Measurements from ENCODE around the gene COL8A2.
A peak's percentile ranks its signal among the peaks of the same experiment; 100 is the strongest.

The COL8A2 gene

DNA sequence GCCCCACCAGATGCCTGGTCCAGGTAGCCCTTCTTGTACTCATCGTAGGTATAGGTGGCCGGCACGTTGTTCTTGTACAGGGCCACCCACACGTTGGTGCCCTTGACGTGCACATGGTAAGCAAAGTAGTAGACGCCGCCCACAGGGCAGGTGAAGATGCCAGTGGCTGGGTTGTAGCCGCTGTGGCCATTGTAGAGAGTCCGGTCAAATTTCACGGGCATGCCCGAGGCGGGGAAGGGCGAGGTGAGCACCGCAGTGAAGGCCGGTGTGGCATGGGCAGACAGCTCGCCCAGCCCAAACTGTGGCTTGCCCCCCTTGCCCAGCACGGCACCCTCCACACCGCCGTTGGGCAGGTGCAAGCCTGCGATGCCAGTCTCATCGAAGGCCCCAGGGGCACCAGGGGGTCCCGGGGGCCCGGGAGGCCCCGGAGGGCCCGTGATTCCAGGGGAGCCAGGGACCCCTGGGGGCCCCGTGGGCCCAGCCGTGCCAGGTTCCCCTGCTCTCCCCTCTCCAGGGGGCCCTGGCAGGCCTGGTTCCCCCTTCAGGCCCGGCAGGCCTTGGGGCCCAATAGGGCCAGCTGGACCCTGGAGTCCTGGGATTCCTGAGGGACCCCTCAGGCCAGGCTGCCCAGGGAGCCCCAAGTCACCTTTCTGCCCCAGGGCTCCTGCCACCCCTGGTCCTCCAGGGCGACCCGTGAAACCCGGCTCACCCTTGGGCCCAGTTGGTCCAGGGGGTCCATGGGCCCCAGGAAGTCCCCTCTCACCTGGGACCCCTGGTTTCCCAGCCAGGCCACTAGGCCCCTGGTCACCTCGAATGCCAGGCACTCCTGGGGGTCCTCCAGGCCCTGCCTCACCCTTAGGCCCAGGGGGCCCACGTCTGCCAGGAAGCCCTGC, 27.1 kb downstream of the COL8A2 start:
- Histone ChIP-seq H3K36me3 (ENCODE audit: control insufficient read depth, insufficient read depth, low read length) (peaks cover 5% of the 10 kb centered on the region), H3K9ac (ENCODE audit: low read length) (no peak overlapping the region), H3K9me3 (ENCODE audit: control insufficient read depth, low read length) (no peaks in the 10 kb centered on the region), H3K27me3 (ENCODE audit: control insufficient read depth, insufficient read depth, low read length) (no peaks in the 10 kb centered on the region), H3K4me3 (ENCODE audit: low read length) (no peak overlapping the region), H3K4me1 (ENCODE audit: control insufficient read depth, insufficient read depth, low read length) (peaks cover 5% of the 10 kb centered on the region)

DNA sequence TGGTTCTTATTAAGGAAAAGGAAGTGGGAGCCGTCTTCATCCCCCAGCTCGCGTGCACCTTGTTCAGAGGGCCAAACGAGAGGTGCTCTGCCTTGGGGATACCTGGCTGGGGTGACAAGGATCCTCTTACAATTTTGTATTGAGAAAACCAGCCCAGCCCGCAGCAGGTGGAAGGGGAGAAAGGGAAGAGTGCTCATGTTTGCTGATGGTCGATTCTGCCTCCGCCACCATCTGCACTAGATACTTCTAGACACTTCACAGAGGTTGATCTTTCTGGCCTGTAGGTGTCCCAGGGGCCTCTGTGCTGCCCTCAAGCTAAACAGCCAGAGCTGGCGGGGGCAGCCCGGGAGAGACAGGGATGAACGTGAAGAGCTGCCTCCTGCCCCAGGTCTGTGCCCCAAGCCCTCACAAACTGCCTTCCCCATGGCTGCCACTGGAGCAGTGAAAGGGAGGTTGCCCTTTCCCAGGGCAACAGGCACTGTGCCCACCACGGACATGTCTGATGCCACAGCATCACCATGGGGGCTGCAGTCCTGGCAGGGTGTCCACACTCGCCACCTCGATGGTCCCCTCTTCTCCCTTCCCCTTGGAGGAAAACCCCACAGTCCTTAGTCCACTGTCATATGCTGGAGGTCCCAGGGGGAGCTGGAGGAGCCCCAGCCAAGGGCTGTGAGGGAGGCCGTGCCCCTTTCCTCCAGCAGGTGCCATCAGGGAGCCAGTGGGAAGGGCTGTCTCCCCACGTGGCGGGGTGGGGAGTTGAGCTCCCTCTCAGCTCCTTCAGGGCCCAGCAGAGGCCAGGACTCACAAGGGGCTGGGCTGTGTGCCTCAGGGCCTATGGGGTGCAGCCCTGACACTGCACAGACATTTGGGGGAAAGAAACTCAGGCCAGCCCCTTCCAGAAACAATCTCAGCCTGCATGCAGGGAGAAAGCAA, 28.3 kb downstream of the COL8A2 start:
- Histone ChIP-seq H3K9ac (ENCODE audit: low read length) (no peak overlapping the region), H3K27me3 (ENCODE audit: control insufficient read depth, insufficient read depth, low read length) (no peaks in the 10 kb centered on the region), H3K4me1 (ENCODE audit: control insufficient read depth, insufficient read depth, low read length) (peaks cover 5% of the 10 kb centered on the region), H3K36me3 (ENCODE audit: control insufficient read depth, insufficient read depth, low read length) (peaks cover 16% of the 10 kb centered on the region), H3K4me3 (ENCODE audit: low read length) (no peak overlapping the region), H3K9me3 (ENCODE audit: control insufficient read depth, low read length) (no peaks in the 10 kb centered on the region)

DNA sequence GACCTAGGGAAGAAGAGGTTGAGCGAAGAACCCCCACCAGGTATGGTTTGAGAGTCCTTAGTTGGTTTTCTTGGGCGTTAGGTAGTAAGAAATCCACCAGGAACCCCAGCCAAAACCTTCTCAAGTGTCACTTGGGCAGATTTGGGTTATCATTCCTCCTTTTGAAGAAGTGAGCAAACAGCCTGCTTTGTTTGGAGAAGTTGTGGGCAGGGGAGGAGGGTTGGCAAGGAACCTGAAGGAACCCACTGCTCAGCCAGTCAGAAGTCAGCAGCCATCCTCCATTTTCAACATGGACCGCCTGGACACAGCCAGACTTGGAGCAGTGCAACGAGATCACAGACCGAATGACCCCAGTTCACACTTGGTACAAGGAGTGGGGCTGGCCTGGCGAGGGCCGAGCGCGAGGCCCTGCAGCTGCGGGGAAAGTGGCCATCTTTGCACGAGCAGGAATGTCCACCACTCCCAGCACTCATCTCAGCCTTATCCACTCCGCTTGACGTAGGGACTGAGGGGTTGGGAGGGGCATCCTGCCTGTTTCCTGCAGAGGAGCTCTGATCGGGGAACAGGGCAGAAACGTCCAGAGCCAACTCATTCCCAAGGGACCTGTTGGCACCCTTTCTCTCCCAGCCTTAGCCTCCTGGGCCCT, 29.1 kb downstream of the COL8A2 start:
- Histone ChIP-seq H3K27me3 (ENCODE audit: control insufficient read depth, insufficient read depth, low read length) (no peaks in the 10 kb centered on the region), H3K9ac (ENCODE audit: low read length) (no peak overlapping the region), H3K4me3 (ENCODE audit: low read length) (no peak overlapping the region), H3K36me3 (ENCODE audit: control insufficient read depth, insufficient read depth, low read length) (peaks cover 19% of the 10 kb centered on the region), H3K9me3 (ENCODE audit: control insufficient read depth, low read length) (no peaks in the 10 kb centered on the region), H3K4me1 (ENCODE audit: control insufficient read depth, insufficient read depth, low read length) (peaks cover 5% of the 10 kb centered on the region)

DNA sequence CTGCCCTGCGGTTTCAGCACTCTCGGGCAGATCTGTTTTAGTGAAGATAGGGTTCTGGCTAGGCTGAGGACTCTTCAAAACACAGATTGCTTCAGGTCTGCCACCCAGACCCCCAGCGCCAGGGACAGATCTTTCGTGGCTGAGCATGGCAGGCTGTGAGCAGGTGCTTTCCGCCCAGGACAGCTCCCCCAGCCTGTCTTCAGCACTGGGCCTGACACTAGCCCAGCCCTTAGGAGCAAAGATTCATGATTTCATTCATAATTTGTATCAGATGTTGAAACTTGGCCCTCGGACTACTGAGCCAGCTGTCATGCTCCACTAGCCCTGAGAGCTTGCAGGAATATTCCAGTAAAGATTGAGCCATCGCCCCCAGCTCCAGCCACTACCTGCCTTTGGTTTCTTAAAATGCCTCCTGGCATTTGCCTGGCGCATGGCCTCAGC, 30.4 kb downstream of the COL8A2 start:
- H3K4me1 ChIP-seq (ENCODE audit: control insufficient read depth, insufficient read depth, low read length), result peaks cover 2% of the 10 kb centered on the region

DNA sequence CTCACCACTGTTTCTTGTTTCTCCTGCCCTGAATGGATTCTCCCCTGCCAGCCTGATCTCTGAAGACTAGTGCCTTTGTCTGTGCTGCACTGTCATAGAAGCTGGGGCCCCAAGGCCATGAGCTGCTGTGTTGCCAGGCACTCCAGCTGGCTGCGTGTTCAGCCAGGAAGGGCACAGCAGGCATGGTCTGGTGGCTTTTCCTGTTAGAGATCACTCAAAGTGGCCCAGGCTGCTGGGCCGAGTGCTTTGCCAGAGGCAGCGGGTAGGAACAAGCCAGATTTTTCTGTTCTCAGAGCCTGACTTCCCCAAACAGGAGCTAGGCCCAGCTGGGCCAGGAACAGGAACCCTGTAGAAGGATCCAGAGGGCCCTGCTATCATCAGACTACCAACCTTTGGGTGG, 31.1 kb downstream of the COL8A2 start:
- no peaks in the 10 kb centered on the region for H3K27me3 ChIP-seq (ENCODE audit: control insufficient read depth, insufficient read depth, low read length)
- no peak overlapping the region for H3K9ac ChIP-seq (ENCODE audit: low read length)
- peaks cover 19% of the 10 kb centered on the region for H3K36me3 ChIP-seq (ENCODE audit: control insufficient read depth, insufficient read depth, low read length)
- H3K4me1 ChIP-seq (ENCODE audit: control insufficient read depth, insufficient read depth, low read length), result no peaks in the 10 kb centered on the region
- no peak overlapping the region for H3K4me3 ChIP-seq (ENCODE audit: low read length)
- H3K9me3 ChIP-seq (ENCODE audit: control insufficient read depth, low read length), result no peaks in the 10 kb centered on the region

More for the DNA sequence above, 30.4 kb downstream of the COL8A2 start:
- no peaks in the 10 kb centered on the region for H3K27me3 ChIP-seq (ENCODE audit: control insufficient read depth, insufficient read depth, low read length)
- no peak overlapping the region for H3K4me3 ChIP-seq (ENCODE audit: low read length)
- no peak overlapping the region for H3K9ac ChIP-seq (ENCODE audit: low read length)
- no peaks in the 10 kb centered on the region for H3K9me3 ChIP-seq (ENCODE audit: control insufficient read depth, low read length)
- H3K36me3 ChIP-seq (ENCODE audit: control insufficient read depth, insufficient read depth, low read length), result peaks cover 19% of the 10 kb centered on the region

DNA sequence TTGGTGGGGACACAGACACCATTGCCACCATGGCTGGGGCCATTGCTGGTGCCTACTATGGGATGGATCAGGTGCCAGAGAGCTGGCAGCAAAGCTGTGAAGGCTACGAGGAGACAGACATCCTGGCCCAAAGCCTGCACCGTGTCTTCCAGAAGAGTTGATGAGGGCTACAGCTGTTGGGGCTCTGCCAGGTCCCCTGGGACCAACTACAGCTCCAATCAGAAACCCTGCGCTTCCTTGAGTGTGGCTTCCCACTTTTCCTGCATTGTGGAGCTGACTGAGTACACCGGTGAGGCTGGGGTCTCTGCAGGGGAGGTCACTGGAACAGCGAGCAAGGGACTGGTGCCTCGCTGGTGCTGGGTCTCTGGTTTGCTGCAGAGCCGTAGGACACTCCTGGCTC, 31.8 kb downstream of the COL8A2 start:
- Histone ChIP-seq H3K9ac (ENCODE audit: low read length) (no peak overlapping the region), H3K36me3 (ENCODE audit: control insufficient read depth, insufficient read depth, low read length) (peaks cover 19% of the 10 kb centered on the region), H3K4me3 (ENCODE audit: low read length) (no peak overlapping the region), H3K4me1 (ENCODE audit: control insufficient read depth, insufficient read depth, low read length) (peaks cover 4% of the 10 kb centered on the region), H3K9me3 (ENCODE audit: control insufficient read depth, low read length) (no peaks in the 10 kb centered on the region), H3K27me3 (ENCODE audit: control insufficient read depth, insufficient read depth, low read length) (no peaks in the 10 kb centered on the region)

DNA sequence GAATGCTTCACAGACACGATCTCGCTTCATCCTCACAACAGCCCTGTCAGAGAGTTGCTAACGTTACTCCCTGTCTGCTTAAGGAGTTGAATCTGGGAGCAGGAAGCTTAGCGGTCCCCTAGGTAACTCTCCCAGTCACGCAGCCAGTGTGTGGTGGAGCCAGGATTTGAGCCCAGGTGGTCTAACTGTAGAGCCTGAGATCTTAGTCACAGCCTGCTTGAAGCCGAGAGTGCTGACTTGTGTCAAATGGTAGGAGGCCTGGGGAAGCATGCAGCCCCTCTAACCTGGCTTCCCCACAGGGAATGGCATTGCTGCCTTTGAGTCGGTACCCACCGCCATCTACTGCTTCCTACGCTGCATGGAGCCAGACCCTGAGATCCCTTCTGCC, 32.2 kb downstream of the COL8A2 start:
- H3K36me3 ChIP-seq (ENCODE audit: control insufficient read depth, insufficient read depth, low read length), result peaks cover 19% of the 10 kb centered on the region
- H3K4me3 ChIP-seq (ENCODE audit: low read length), result no peak overlapping the region
- peaks cover 5% of the 10 kb centered on the region for H3K4me1 ChIP-seq (ENCODE audit: control insufficient read depth, insufficient read depth, low read length)
- no peaks in the 10 kb centered on the region for H3K9me3 ChIP-seq (ENCODE audit: control insufficient read depth, low read length)
- no peak overlapping the region for H3K9ac ChIP-seq (ENCODE audit: low read length)
- H3K27me3 ChIP-seq (ENCODE audit: control insufficient read depth, insufficient read depth, low read length), result no peaks in the 10 kb centered on the region

DNA sequence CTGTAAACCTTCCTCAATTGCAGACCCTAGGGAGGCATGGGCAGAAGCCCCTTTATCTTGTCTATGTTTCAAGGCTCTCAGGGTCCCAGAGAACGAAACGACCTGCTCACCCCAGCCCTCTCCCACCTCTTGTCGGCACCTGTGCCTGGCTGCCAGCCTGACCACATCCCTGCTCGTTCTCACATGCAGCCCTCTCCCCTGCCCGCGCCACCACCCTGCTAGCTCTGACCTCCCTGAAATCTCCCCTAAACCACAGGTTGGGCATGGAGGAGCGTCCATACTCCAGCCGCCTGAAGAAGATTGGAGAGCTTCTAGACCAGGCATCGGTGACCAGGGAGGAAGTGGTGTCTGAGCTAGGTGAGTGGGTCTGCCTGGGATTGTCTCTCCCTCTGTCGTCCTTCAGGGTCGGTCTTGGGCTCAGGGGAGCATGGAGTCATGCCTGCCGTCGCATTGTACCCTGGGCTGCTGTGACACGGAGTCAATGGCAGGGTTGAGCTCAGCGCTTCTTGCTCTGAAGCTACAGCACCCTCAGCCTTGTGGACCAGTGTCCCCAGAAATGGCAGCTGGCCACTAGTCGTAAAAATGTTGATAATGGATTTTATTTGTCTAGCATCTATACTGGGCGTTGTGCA, 32.7 kb downstream of the COL8A2 start:
- Histone ChIP-seq H3K9me3 (ENCODE audit: control insufficient read depth, low read length) (no peaks in the 10 kb centered on the region), H3K27me3 (ENCODE audit: control insufficient read depth, insufficient read depth, low read length) (no peaks in the 10 kb centered on the region), H3K4me3 (ENCODE audit: low read length) (no peak overlapping the region), H3K36me3 (ENCODE audit: control insufficient read depth, insufficient read depth, low read length) (peaks cover 19% of the 10 kb centered on the region), H3K9ac (ENCODE audit: low read length) (no peak overlapping the region), H3K4me1 (ENCODE audit: control insufficient read depth, insufficient read depth, low read length) (peaks cover 5% of the 10 kb centered on the region)

DNA sequence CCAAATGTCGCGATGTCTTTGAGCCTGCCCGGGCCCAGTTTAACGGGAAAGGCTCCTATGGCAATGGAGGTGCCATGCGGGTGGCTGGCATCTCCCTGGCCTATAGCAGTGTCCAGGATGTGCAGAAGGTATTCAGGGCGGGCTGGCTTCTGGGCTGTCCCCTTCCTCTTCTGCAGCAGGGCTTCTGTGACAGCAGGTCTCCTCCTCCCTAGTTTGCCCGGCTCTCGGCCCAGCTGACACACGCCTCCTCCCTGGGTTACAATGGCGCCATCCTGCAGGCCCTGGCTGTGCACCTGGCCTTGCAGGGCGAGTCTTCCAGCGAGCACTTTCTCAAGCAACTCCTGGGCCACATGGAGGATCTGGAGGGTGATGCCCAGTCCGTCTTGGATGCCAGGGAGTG, 33.3 kb downstream of the COL8A2 start:
- H3K27me3 ChIP-seq (ENCODE audit: control insufficient read depth, insufficient read depth, low read length), result no peaks in the 10 kb centered on the region
- peaks cover 19% of the 10 kb centered on the region for H3K36me3 ChIP-seq (ENCODE audit: control insufficient read depth, insufficient read depth, low read length)
- peaks cover 5% of the 10 kb centered on the region for H3K4me1 ChIP-seq (ENCODE audit: control insufficient read depth, insufficient read depth, low read length)
- H3K9me3 ChIP-seq (ENCODE audit: control insufficient read depth, low read length), result no peaks in the 10 kb centered on the region
- H3K9ac ChIP-seq (ENCODE audit: low read length), result no peak overlapping the region
- H3K4me3 ChIP-seq (ENCODE audit: low read length), result no peak overlapping the region

DNA sequence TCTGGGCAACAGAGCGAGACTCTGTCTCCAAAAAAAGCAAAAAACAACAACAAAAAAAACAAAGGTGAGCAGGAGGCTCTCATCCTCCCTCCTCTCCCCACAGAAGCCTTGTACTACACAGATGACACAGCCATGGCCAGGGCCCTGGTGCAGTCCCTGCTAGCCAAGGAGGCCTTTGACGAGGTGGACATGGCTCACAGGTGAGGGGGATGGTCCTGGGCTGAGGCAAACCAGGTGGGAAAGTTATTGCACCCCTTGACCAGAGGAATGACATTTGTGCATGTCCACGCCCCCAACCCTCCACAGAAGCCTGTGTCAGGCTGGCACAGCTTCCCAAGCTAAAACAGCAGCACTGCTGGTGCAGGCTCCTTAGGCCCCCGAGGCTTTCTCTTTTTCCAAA, 33.9 kb downstream of the COL8A2 start:
- Histone ChIP-seq H3K9ac (ENCODE audit: low read length) (no peak overlapping the region), H3K27me3 (ENCODE audit: control insufficient read depth, insufficient read depth, low read length) (no peaks in the 10 kb centered on the region), H3K36me3 (ENCODE audit: control insufficient read depth, insufficient read depth, low read length) (peaks cover 19% of the 10 kb centered on the region), H3K4me3 (ENCODE audit: low read length) (no peak overlapping the region), H3K4me1 (ENCODE audit: control insufficient read depth, insufficient read depth, low read length) (peaks cover 5% of the 10 kb centered on the region), H3K9me3 (ENCODE audit: control insufficient read depth, low read length) (no peaks in the 10 kb centered on the region)

DNA sequence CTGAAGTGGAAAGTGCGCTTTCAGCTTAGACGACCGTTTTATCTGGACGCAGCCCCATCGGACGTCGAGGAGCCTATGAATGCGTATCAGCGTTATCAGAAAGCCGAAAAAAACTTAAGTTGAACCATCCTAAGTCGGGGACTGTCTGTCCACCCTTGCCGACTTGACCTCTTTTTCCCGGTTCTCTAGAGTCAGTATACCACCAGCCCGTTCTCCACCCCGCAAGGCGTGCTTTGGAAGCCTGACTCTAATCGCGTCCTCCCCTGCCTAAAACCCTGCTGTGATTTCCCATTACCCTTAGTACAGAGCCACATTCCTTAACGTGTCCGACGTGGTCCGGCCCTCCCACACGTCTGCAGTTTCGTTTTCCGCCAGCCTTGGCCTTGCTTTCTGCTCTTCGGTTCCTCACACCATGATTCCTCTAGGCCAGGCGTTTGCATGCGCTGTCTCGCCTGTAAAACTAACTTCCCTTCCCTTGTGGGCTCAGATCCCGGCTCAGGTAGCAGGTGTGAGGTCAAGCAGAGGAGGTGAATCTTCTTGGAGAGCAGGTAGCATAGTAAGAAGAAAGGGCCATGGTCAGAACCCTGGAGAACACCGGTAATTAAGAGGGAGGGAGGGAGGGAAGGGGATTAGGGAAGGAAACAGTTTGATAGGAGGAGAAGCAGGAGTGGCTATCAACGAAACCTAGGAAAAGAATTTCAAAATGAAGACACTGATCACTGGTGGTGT, 35.5 kb downstream of the COL8A2 start:
- H3K9me3 ChIP-seq (ENCODE audit: control insufficient read depth, low read length), result no peaks in the 10 kb centered on the region
- H3K36me3 ChIP-seq (ENCODE audit: control insufficient read depth, insufficient read depth, low read length), result peaks cover 19% of the 10 kb centered on the region
- H3K9ac ChIP-seq (ENCODE audit: low read length), result peak overlapping the region; percentile 79
- H3K27me3 ChIP-seq (ENCODE audit: control insufficient read depth, insufficient read depth, low read length), result peaks cover 6% of the 10 kb centered on the region
- peaks cover 8% of the 10 kb centered on the region for H3K4me1 ChIP-seq (ENCODE audit: control insufficient read depth, insufficient read depth, low read length)
- H3K4me3 ChIP-seq (ENCODE audit: low read length), result peak overlapping the region; percentile 24

All from mucosa of stomach (tissue), 1 donor.